K562 (cell line): ENCODE data around the gene ARPP21. TPM values are rescaled to one million over a fixed set of nuclear protein-coding genes. Genes with fewer than 3 reads are reported as not detected.

ENCODE experiments used
- ARID1B ChIP-seq: fragments of 450-650 bp; IDR thresholded peaks from 2 replicates; pipeline ENCODE4 v1.6.1; 2016; ENCODE audit warnings: antibody characterized with exemption, mild to moderate bottlenecking, inconsistent platforms
- RERE ChIP-seq: sonication (generic); formaldehyde crosslinking; IDR thresholded peaks from 2 replicates; pipeline ENCODE4 v1.8.0; 2023; ENCODE audit warnings: missing genetic modification reagents, mild to moderate bottlenecking, borderline replicate concordance
- STAT6 ChIP-seq: sonication (generic); formaldehyde crosslinking; IDR thresholded peaks from 2 replicates; pipeline ENCODE4 v1.8.1; 2023; ENCODE audit warnings: mild to moderate bottlenecking, missing genetic modification reagents
- ZNF584 ChIP-seq: fragments of 200-800 bp; sonication (Bioruptor generic); IDR thresholded peaks from 2 replicates; pipeline ENCODE4 v1.6.1; 2016; ENCODE audit warnings: low read depth, mild to moderate bottlenecking, missing genetic modification characterization, missing compliant biosample characterization
- polyA plus RNA-seq, 8 experiments: library from polyadenylated mRNA; depleted of rRNA in 4 of 8; stranded (reverse) in 5 of 8; unstranded in 3 of 8; fragments of >200 nt; fragmentation: Nextera tagmentation in 2 of 8; fragmentation: Illumina TruSeq in 1 of 8; extraction: Ambion mirVana in 2 of 8; extraction: Trizol in 1 of 8; gene quantifications; 2 replicates each; pipeline versions ENCODE4 v1.2.1 to v1.2.3, GENCODE V29; 2011 to 2014; ENCODE audit warnings: inconsistent platforms in 1 of 8, missing spikeins in 1 of 8
- total RNA-seq, 7 experiments: library from RNA; depleted of rRNA in 6 of 7; stranded (reverse); fragments of >200 nt in 6 of 7; fragmentation: Illumina TruSeq in 2 of 7; extraction: Trizol in 2 of 7; gene quantifications; 2 replicates each; pipeline versions ENCODE4 v1.2.1 to v1.2.3, GENCODE V29; 2011 to 2021; ENCODE audit warnings: low replicate concordance in 1 of 7
- TF ChIP-seq, protein P1 (sequence below): fragments of 200-600 bp; sonication (generic); IDR thresholded peaks from one replicate; pipeline ENCODE4 v1.6.1; 2012; ENCODE audit warnings: mild to moderate bottlenecking, low read depth, low read length, inconsistent platforms
- TF ChIP-seq, protein P2 (sequence below): fragments of 200-800 bp; sonication (Bioruptor generic); IDR thresholded peaks from 2 replicates; pipeline ENCODE4 v1.6.1; 2017; ENCODE audit warnings: missing genetic modification characterization, missing compliant biosample characterization

Gene ARPP21
- total and polyA plus RNA-seq, 9 of the 15 experiments (the other 6 are each of a cell fraction or from before 2014, with no cell fraction given): not detected

DNA sequence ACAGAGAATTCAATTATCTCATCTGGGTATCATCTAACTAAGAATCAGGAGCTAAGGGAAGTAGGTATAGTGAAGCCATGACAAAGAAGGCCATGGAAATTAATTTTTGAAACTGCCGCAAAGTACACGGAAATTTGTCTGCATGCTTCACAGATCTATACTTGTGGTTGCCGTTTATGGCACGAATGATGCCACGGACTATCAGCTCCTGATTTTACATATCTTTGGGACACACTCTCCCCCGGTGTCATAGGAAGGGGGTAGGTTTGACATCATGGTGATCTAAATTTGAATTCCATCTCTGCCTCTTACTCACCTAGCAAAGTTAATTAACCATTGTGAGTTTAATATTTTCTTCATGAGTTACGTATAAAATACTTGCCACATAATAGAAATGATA, 14.0 kb downstream of the ARPP21 start (continued):
- TF ChIP-seq, protein P1, sequence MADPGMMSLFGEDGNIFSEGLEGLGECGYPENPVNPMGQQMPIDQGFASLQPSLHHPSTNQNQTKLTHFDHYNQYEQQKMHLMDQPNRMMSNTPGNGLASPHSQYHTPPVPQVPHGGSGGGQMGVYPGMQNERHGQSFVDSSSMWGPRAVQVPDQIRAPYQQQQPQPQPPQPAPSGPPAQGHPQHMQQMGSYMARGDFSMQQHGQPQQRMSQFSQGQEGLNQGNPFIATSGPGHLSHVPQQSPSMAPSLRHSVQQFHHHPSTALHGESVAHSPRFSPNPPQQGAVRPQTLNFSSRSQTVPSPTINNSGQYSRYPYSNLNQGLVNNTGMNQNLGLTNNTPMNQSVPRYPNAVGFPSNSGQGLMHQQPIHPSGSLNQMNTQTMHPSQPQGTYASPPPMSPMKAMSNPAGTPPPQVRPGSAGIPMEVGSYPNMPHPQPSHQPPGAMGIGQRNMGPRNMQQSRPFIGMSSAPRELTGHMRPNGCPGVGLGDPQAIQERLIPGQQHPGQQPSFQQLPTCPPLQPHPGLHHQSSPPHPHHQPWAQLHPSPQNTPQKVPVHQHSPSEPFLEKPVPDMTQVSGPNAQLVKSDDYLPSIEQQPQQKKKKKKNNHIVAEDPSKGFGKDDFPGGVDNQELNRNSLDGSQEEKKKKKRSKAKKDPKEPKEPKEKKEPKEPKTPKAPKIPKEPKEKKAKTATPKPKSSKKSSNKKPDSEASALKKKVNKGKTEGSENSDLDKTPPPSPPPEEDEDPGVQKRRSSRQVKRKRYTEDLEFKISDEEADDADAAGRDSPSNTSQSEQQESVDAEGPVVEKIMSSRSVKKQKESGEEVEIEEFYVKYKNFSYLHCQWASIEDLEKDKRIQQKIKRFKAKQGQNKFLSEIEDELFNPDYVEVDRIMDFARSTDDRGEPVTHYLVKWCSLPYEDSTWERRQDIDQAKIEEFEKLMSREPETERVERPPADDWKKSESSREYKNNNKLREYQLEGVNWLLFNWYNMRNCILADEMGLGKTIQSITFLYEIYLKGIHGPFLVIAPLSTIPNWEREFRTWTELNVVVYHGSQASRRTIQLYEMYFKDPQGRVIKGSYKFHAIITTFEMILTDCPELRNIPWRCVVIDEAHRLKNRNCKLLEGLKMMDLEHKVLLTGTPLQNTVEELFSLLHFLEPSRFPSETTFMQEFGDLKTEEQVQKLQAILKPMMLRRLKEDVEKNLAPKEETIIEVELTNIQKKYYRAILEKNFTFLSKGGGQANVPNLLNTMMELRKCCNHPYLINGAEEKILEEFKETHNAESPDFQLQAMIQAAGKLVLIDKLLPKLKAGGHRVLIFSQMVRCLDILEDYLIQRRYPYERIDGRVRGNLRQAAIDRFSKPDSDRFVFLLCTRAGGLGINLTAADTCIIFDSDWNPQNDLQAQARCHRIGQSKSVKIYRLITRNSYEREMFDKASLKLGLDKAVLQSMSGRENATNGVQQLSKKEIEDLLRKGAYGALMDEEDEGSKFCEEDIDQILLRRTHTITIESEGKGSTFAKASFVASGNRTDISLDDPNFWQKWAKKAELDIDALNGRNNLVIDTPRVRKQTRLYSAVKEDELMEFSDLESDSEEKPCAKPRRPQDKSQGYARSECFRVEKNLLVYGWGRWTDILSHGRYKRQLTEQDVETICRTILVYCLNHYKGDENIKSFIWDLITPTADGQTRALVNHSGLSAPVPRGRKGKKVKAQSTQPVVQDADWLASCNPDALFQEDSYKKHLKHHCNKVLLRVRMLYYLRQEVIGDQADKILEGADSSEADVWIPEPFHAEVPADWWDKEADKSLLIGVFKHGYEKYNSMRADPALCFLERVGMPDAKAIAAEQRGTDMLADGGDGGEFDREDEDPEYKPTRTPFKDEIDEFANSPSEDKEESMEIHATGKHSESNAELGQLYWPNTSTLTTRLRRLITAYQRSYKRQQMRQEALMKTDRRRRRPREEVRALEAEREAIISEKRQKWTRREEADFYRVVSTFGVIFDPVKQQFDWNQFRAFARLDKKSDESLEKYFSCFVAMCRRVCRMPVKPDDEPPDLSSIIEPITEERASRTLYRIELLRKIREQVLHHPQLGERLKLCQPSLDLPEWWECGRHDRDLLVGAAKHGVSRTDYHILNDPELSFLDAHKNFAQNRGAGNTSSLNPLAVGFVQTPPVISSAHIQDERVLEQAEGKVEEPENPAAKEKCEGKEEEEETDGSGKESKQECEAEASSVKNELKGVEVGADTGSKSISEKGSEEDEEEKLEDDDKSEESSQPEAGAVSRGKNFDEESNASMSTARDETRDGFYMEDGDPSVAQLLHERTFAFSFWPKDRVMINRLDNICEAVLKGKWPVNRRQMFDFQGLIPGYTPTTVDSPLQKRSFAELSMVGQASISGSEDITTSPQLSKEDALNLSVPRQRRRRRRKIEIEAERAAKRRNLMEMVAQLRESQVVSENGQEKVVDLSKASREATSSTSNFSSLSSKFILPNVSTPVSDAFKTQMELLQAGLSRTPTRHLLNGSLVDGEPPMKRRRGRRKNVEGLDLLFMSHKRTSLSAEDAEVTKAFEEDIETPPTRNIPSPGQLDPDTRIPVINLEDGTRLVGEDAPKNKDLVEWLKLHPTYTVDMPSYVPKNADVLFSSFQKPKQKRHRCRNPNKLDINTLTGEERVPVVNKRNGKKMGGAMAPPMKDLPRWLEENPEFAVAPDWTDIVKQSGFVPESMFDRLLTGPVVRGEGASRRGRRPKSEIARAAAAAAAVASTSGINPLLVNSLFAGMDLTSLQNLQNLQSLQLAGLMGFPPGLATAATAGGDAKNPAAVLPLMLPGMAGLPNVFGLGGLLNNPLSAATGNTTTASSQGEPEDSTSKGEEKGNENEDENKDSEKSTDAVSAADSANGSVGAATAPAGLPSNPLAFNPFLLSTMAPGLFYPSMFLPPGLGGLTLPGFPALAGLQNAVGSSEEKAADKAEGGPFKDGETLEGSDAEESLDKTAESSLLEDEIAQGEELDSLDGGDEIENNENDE: no peak
- no peak for TF ChIP-seq STAT6 (CRISPR knock-in tag)
- no peak for TF ChIP-seq RERE
- TF ChIP-seq ZNF584: no peak
- TF ChIP-seq, protein P2, sequence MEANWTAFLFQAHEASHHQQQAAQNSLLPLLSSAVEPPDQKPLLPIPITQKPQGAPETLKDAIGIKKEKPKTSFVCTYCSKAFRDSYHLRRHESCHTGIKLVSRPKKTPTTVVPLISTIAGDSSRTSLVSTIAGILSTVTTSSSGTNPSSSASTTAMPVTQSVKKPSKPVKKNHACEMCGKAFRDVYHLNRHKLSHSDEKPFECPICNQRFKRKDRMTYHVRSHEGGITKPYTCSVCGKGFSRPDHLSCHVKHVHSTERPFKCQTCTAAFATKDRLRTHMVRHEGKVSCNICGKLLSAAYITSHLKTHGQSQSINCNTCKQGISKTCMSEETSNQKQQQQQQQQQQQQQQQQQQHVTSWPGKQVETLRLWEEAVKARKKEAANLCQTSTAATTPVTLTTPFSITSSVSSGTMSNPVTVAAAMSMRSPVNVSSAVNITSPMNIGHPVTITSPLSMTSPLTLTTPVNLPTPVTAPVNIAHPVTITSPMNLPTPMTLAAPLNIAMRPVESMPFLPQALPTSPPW (CRISPR knock-in tag): no peak
- no peak for TF ChIP-seq ARID1B
